Muscle of arm (tissue), 12 donors: ENCODE measurements around the gene WWOX. TPM values are rescaled to one million over a fixed set of nuclear protein-coding genes. Genes with fewer than 3 reads are reported as not detected.
A peak's percentile ranks its signal among the peaks of the same experiment; 100 is the strongest.

Experiments used
- DNase-seq: peaks from one replicate; pipeline ENCODE4 v3.0.0-alpha.2; 2013
- polyA plus RNA-seq, 12 donors: library from polyadenylated mRNA; unstranded; fragments of 120-200 nt; gene quantifications; one replicate each; pipeline ENCODE4 v1.2.1, GENCODE V29; 2013; ENCODE audit not compliant: insufficient read length in 12 of 12

WWOX gene
- polyA plus RNA-seq, 12 donors, result 7.4 to 17.2 (median 10.9) TPM; not detected in 2

DNA sequence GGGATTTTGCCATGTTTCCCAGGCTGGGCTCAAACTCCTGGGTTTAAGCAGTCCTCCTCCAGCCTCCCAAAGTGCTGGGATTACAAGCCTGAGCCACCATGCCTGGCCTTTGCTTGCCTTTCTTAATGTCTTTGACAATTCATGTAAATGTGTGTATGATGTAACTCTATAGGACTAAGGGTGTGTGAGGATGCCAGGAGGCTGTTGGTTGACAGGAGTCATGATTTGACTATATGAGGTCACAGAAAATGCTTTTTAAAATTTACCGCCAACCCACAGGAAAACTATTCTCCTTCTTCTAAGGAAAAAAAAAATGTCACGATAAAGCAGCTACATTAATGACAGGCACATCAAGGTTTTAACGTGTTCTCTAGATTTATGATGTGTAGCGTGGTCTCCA, 118.8 kb downstream of the WWOX start:
- no peak for DNase-seq

DNA sequence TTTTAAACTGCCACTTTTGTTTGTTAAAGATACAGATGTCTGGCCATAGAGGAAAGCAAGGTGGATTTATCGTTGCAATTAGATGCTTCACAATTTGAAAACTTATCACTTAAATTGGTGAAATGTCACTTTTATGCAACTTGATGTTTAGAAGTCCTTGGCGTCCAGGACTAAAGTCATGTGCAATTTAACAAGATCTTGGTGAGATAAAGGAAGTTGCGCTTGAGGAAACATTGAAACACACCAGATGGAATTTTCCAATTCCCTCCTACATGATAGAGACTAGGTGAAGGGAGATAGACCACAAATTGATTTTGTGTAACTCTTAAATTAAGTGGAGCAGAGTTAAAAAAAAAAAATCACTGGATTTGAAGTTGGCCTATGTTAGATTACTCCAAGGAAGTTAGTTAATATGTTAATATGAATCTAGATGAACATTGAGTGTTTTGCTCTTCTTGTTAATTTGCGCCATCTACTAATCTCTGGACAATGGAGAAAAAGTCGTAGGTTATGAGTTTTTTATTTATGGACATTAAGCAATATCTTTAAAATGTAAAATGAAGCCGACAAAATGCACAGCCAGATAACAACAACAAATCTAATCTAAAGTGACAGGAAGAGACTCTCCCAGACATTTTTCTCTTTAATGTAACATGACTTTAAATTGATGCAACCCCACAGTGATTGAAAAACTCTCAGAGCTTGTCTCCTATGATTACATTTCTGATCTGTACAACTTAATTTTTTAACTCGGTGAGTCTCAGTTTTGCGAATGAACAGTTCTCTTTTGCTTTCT, 119.6 kb downstream of the WWOX start:
- DNase-seq, result no peak

DNA sequence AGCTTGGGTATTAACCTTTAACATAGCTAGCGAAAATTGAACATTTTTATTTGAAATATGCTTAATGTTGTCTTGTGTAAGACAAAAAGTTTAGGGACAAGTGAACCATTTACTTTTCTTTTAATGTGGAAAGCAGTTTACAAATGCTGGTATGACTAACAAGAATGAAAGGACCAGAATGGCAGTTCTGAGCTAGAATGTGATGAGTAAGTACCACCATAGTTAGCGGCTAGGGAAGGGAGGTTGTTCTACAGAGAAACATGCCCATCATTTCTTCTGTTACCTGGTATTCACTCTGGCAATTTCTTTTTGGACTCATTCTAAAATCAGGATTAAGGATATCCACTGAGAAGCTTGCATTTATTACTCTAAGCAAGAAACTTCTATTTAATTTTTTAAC, 121.1 kb downstream of the WWOX start:
- DNase-seq, result no peak

DNA sequence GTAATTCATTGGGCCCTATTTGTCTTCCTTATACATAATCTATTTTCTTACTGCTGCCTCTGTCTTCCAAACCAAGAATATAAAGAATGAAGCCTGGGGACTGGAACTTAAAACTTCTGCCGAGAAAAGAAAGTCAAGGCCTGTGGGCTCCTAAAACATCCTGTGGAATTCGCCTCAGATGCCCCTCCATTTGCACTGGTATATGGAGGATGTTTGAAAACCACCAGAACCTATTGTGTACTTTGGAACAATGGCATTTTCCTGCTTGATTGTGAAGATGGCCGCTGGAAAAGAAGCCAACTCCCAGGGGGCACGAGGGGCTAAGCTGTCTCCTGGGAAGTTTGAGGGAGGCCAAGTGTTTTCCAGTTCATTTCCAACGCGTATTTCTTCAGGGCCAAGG, 122.4 kb downstream of the WWOX start:
- no peak for DNase-seq

DNA sequence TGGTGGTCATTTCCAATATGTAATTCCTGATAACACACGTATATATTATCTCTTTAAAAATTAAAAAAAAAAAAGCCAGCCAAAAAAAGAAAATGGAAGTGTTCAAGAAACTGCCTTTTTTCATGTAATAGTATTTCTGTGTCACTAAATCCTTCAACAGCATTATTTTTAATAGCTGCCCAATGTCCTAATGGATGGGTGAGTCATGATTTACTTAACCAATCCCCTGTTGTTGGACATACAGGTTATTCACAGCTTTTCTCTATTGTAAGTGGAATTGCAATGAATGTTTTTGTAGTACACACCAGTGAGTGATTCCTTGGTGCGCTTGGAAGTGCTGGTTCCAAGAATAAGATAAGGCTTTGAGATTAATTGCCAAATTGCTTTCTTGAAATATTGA, 124.9 kb downstream of the WWOX start:
- DNase-seq, result no peak

DNA sequence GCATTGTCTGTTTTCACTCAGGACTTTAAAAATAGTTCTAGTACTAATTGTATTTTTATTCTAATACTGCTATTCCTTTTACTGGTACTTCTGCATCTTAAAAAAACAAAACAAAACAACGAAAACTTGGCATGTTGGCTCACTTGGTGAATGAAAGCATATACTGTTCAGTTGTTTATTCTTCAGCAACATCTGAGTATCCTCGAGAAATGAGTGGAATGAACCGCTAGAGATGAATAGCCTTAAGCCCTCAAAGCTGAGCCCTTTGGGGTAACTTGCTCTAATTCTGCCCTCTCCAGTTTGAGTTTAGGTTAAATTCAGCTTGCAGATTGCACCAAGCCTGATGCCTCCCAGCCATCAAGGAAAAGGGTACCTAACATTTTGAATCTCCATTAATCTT, 126.5 kb downstream of the WWOX start:
- DNase-seq, result no peak

DNA sequence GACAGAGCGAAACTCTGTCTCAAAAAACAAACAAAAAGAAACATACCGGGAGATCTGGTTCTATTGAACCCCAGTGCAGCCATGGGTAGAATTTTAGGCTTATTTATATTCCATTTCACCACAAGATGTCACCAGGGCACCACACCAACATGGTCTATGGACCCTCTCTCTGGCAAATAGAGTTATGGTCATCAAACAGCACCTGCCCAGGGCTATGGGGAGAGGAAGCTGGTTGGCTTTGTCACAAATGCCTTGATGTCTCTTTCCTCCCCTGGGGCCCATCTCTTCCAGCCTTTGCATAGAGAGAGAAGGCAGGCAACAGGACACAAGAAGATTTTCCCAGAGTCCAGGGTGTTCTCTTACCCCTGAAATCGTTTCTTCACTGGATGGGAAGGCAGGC, 128.4 kb downstream of the WWOX start:
- DNase-seq, result peak; percentile 31

DNA sequence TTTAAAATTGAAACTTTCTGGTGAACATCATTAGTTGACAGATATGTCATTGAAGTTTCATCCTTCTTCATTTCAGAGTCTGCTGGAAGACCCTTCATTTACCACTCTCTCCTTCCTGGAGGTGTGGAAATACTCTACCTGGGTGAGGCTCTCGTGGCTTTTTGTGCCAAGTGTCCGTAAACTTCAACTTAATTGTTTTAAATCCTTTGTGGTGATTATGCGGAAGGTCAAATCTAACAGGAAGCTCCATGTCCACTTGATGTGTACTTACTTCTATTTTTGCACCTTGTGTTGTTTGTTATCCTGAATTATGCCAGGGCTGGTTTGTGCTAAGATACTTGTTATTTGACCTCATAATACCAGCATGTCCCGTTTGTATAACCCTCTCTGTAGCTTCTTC, 129.2 kb downstream of the WWOX start:
- DNase-seq, result no peak

DNA sequence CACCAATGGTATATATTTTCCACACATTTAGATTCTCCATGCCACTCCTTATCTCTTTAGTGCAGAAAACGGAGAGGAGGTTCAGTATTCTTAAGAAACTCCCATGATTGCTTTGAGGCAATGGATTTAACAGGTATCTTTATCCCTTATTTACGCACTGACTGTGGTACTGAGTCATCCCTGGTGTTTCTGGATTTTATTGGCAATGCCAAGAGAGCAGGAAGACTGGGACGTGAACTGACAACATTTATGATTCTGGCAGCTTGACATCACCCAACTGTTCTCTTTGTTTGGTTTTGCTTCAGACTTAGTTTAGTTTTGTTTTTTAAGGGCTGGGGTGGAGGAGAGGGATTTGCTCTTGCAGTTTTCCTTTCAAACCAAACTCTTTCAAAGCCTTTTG, 131.4 kb downstream of the WWOX start:
- DNase-seq, result no peak

DNA sequence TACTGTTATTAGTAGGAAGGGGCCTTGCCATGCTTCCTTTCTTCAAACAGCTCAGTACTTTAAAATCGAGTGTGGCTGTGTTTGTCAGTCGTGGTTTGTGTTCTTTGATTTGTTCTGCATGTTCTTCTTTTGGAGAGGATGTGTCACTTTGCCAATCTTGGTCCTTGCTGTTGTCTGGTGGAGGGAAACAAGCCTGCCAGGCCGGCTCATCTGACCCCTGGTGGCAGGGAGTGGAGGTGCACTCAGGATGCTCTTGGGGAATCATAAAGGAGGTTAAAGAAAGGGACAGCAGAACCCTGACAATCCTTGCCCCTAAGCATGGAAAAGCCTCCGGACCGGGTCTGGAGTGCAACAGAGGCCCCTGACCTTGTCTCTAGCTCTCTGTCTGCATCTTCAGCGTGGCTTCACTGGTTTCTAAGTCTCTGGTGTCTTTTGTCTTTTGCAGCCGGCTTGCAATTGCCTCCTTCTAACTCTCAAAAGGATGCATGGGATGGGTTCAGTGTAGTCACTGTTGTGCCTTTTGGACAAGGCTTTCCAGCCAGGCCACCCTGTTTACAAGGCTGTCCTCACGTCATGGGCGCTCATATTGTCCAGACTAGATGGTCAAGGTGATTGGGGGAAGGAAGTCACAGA, 135.8 kb downstream of the WWOX start:
- DNase-seq, result no peak

DNA sequence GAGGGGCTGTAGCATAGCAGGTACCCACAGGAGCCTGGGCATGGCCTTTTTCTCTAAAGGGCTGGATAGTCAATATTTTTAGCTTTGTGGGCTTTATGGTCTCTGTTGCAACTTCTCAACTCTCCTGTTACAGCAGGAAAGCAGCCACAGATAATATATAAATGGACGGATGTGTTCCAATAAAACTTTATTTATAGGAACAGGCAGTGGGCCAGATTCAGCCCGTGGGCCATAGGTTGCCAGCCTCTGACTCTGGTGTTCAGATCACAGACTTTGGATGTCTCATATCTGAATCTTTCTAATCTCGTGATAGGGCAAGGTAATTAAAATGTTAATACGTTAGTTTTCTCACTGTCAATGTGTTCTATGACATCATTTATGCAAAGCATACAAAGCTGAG, 136.4 kb downstream of the WWOX start:
- no peak for DNase-seq

DNA sequence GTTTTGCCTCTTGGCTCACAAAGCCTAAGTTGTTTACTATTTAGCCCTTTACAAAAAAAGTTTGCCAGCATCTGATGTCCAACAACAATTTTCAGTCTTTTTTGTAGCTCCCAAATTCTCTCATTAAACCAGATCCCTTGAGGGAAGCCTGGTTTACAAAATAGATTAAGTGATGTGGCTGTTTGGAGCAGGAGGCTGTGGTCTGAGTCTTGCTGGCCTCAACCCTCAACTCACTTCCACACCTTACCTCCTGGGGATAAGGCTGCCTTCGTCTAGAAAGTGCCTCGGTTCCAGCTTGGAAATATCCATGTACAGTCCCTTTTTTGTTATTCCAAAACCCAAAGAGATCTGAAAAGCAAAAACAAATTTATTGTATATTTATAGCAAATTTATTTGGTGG, 138.4 kb downstream of the WWOX start:
- peak; percentile 38 for DNase-seq

DNA sequence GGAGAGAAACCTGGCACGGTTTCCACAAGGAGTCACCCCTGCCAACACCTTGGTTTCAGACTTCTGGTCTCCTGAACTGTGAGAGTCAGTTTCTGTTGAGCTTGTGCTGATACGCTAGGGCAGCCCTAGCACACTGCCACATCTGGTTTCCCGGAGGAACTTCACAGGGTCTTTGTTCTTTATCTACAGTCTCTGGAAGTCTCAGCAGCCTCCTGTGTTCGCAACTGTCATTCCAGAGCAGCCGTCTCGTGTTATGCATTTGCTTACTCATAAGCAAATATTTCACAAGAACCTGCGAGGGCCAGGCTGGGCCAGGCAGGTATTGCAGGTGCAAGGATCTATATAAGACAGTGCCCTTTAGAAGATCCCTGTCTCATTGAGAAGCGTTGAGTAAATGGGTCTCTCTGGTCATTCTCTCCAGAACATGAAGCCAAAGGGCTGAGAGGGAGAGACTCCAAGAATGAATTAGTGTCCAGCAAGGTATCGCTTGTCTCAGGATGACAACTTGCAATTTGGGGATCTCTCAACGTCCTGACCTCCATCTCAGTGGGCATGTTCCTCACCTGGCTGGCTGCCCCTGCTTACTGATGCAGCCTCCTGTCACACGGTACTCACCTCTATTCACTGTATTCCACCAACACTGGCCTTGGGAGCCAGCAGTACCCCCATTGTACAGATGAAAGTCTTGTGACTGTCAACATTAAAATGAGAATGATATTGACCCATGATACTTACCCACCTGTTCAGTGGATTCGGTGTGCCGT, 141.2 kb downstream of the WWOX start:
- DNase-seq, result no peak

DNA sequence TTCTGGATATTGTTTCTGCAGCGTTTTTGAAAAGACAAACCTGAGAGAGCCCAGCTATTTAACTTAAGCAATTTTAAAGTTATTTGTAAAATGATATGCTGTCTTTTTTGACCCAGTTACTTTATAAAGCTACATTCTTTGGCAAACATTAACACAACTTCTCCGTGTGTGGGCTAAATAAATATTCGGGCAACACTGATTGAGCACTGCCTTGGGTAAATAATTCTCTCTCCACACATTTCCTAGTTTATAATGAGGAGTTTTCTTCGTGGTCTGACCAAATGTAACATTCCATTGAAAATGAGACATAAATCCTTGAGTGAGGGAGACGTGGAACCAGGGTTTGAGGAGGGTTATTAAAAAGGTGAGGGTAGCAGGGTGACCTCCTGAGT, 142.8 kb downstream of the WWOX start:
- no peak for DNase-seq

DNA sequence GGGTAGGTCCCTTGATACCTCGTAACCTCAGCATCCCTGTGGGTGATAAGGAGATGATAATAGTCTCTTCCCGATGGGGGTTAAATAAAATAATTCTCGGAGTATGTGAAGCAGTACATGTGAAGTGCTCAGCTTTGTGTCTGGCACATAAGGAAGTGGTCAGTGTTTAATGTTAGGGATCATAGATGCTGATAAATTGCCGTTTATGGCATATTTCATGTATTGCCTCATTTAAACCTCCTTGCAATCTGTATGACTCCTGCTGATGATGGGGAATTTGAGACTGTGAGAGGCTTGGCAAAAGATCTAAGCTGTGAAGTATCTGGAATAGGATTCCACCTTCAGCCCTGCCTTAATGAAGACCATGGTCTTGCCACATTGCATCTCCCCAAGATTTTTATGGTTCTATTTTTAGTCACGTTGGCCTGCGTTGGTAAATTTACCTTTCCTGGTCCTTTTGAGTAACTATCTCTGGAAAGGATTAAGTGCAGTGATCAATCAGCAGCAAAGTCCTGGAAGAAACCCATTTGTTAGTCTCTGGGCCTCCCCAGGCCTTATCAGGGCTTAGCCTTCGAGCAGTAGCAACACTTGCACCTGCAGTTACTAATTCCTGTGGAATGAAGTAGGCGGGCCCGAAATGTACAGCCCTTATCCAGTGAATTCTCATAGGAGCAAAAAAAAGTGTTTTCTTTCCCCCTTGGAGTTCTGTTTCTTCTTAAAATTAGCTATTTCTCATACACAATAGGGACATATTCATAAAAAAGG, 144.9 kb downstream of the WWOX start:
- no peak for DNase-seq

DNA sequence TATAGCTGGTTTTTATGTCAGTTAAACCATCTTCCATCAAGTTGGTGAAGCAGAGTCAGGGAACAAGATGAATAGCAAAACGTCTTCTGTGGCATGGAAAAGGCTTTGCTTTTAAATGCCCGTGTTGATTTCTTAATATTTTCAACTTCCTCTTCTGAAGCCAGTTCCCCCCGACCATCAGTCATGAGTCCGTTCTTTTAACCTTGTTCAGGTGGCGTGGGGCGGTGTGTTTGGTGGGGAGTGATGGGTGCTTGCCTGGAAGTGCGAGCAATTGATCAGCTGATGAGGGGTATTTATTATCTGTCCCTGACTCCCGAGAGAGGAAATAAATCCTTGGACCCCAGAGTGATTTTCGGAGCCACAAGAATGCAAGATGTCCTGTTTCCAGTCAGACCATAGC, 147.1 kb downstream of the WWOX start:
- DNase-seq, result no peak

DNA sequence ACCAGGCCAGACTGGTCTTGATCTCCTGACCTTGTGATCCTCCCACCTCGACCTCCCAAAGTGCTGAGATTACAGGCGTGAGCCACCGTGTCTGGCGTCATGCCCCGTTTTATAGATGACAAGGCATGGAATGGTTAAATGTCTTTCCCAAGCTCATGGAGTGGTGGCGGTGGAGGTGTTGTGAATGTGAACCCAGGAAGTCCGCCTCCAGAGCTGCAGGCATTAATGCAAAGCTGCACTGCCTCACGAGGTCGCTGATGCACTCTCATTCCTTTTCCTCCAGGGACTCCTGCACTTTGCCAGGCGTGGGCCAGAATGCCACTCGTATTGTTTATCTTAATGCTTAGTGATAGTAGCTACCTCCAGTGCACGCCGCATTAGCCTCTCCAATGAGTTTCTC, 149.6 kb downstream of the WWOX start:
- no peak for DNase-seq

DNA sequence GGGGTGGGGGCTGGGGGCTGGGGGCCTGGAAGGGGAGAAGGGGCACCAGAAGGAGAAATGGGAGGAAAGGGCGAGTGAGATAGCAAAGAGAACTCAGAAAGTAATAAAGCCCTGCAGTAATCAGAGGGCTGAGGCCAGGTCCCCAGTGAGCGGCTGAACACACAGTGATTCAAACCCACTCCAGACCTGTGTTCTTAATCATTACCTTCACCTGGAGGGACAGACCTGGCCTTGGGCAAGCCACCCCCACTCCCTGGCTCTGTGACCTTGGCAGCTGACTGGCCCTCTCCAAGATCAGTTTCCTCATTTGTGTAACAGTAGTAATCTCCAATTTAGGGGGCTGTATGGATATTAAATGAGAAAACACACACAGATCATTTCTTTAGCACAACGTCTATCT, 150.4 kb downstream of the WWOX start:
- no peak for DNase-seq

DNA sequence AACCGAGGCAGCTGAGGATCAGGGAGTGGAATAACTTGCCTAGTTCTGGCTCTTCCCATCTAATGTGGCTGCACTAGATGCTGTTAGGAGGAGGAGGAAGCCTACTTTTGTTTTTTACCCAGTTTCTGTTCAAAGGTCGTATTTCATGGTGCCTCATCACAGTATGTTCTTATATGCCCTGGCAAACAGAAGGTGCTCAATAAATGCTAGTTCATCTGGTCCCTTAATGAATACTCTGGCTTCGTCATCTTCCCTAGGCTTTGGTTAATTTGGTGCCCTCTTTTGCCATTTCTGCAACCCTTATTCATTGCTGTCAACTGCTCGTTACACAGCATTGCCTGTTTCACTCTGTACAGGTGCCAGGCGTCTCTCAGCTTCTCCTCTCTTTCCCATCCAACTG, 151.7 kb downstream of the WWOX start:
- DNase-seq, result no peak

DNA sequence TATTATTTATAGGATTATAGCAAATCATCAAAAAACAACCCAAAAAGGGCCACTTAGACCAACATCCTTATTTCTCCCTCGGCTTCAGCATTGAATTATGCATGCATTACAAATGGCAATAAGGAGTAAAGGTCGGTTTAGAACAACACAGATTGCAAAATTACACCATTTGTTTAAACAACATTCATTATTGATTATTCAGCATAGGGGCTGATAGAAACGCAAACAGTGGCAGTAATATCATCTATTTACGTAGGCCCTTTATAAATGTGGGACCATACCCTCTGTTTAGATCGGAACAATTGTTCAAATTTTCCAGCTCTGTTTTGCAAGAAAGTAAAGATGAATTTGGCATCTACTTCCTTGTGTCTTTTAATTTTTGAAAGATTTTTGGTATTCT, 153.3 kb downstream of the WWOX start:
- DNase-seq, result no peak

DNA sequence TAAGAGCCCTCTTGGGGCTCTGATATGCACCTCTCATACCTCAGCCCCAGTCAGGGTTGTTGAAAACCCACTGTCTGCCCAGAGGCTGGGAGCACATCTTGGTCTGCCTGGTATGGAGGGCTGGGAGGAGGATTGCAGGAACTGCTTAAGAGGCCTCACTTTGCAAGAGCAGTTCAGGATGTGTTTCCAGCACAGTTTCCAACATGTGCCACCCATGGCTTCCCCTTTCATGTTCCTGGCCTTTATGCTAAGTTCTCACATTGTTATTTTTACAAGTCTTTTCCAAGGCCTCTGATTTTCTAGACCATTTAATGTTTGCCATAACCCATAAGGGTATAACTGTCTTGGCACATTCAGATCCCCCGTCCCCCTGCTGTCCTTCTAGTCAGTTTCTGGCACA, 155.4 kb downstream of the WWOX start:
- no peak for DNase-seq

DNA sequence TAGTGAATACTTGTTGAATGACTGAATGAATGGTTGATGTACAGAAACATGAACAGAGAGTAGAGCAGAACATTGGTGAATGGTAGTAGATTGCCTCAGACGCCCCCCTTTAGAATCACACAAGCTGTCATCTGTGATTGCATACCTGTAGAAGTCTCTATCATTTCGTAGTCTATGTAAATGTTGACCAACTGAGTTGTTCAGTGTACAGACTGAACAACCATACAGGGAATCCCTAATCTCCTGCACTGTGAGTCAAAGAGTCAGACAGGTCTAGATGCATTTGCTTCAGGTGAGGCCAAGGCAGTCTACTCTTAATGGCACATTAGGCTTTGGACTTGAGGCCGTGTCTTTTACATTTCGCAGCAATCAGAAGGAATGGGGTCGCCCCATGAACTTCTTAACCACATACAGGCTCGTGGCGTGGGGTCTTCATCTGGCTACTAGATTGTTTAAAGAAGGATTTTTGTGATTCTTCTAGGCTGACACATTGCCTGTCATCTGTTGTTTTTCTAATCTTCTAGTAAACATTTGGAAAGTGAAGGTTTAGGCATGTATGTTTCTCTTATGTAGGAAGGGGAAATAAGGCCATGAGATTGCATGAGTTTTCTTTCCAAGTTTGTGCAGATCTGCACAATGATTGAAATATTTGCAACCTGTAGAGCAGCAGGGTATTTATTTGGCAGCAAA, 157.4 kb downstream of the WWOX start:
- no peak for DNase-seq
